Transverse colon (tissue), 3 donors: Measurements from ENCODE around the gene CCDC40.

Experiments used
- CTCF ChIP-seq, 5 experiments: fragments of 200-600 bp in 3 of 5; fragments of 450-650 bp in 2 of 5; sonication (generic) in 3 of 5; IDR thresholded peaks; 1 replicate in 2 of 5; 2 replicates in 3 of 5; pipeline ENCODE4 v1.5.1; 2016 to 2017; ENCODE audit warnings: antibody characterized with exemption in 5 of 5, inconsistent platforms in 3 of 5, mild to moderate bottlenecking in 2 of 5, moderate library complexity in 1 of 5
- POLR2A ChIP-seq: fragments of 450-650 bp; IDR thresholded peaks from one replicate; pipeline ENCODE4 v1.6.1; 2016; ENCODE audit warnings: antibody characterized with exemption, mild to moderate bottlenecking, moderate library complexity

GRCh38 chr17:80007939-80008338 lies 28.5 kb upstream of the CCDC40 start:
- no peak for TF ChIP-seq CTCF (IDR thresholded peaks at IDR 0.05)
- no peak for TF ChIP-seq POLR2A
